NCI-H748 treated with DMSO at 0.1 percent for 48 hours (cell line): ENCODE results near the gene SLC39A5.
"Not testable (repeated sequence)": the region's sequence is repeated elsewhere in the genome, so short reads cannot be mapped to it uniquely, and the experiment has no call there.

Experiments
- DNase-seq: peaks from one replicate; lab custom pipeline; 2025; lab: John Stamatoyannopoulos, UW

SLC39A5 gene

DNA sequence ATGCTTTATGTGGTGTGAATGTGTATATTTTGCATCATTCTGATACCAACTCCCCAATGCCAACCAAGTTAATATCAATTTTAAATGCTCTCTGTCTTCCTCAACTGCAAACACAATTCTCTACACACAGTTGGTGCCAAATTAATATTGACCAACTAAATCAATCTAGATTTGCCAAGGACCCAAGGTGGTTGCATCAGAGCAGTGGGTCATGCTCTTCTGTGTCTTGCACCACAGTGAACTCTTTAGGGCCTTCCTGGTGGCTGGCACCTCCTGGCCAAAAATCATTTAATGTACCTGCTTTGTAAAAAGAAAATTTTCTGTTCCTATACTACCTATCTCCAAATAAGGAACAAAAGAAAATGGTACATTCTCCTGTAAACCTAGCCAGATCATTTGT, 51.0 kb downstream of the SLC39A5 start:
- DNase-seq, result no peak

DNA sequence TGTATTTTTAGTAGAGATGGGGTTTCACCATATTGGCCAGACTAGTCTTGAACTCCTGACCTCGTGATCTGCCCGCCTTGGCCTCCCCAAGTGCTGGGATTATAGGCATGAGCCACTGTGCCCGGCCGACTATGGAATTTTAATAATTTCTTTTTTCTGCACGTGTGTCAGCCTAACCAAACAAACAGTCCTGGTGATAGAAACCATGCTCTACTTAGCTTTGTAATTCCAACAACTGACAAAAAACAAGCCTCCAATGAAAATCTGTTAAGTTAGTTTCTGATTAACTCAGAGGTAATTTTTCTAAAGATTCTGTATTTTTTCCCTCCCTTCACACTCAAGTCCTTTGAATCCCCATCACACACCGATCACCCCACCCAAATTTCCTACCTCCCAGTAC, 52.2 kb downstream of the SLC39A5 start:
- no peak for DNase-seq

DNA sequence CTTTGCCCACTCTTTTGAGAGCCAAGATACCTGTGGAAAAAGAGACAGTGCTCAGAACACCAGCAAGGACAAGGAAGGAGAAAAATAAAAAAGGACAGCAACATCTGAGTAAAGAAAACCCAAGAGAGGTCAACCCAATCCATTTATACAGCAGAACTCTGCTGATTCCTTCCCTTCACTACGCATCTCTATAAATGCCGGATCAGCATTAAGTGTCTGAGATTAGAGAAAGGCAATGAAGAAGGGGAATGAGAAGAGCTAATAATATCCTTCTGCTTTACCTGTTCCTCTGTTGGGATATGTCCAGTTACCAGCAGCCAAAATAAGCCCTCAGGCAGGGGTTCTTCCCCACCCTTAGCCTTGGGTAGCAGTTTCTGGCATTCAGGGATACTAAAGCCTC, 52.7 kb downstream of the SLC39A5 start:
- no peak for DNase-seq

DNA sequence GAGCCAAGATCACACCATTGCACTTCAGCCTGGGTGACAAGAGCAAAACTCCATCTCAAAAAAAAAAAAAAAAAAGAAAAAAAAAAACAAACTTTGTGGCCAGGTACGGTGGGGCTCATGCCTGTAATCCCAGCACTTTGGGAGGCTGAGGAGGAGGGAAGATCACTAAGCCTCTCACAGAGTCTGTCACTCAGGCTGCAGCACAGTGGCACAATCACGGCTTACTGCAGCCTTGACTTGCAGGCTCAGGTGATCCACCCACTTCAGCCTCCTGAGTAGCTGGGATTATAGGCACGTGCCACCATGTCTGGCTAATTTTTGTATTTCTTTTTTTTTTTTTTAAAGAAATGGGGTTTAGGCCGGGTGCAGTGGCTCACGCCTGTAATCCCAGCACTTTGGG, 54.4 kb downstream of the SLC39A5 start:
- DNase-seq, result not testable (repeated sequence)

DNA sequence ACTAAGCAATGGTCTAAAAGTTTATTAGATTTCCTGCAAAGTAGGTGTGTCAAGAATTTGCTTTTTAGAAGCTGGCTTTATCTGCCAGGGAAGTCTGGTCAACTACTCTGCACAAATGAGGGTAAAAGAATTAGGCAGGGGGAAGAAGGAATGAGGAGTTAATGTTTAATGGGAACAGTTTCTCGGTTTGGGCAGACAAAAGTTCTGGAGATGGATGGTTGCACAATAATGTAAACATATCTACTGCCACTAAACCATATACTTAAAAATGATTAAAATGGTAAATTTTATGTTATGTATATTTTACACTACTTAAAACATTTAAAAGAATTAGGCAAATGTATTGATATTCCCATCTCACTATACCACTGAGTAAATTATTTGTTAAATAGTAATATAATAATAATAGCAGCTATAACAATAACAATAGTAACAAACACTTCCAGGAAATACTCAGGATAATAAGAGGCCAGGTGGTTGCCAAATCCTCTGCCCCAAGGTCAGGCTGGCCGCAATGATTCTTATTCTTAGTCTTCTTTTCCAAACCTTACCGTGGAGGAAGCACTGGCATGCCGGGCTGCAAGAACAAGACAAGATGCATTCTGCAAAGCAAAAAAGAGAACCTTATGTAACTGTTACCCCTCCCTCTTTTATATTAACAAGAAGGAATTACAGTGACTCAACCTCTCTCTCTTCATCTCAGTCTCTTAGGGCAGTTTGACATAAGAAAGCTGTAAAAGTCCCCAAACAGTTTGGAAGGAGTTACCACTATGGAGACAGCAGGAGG, 56.4 kb downstream of the SLC39A5 start:
- DNase-seq, result no peak
